GM20000 (cell line): ENCODE data around the gene GNAQ.

ENCODE experiments used
- DNase-seq: peaks from one replicate; pipeline ENCODE4 v3.0.0; 2012; ENCODE audit warnings: low spot score
- CTCF ChIP-seq: IDR thresholded peaks from 2 replicates; pipeline ENCODE4 v1.5.1; 2012; ENCODE audit warnings: mild to moderate bottlenecking, control low read depth; ENCODE audit errors: extremely low read depth, missing control alignments

The GNAQ gene

GRCh38 chr9:77800924-77801551, 230.6 kb downstream of the GNAQ start:
- no peak for TF ChIP-seq CTCF
- DNase-seq: no peak

- no peak for DNase-seq
- no peak for TF ChIP-seq CTCF
These were observed 233.5 kb downstream of the GNAQ start for GRCh38 chr9:77798140-77798539.

GRCh38 chr9:77794985-77795384, 236.6 kb downstream of the GNAQ start:
- no peak for TF ChIP-seq CTCF
- DNase-seq: no peak

- DNase-seq: no peak
- TF ChIP-seq CTCF: no peak
These were observed 237.8 kb downstream of the GNAQ start for GRCh38 chr9:77793849-77794248.

- DNase-seq: no peak
- TF ChIP-seq CTCF: no peak
These were observed 241.7 kb downstream of the GNAQ start for GRCh38 chr9:77789891-77790290.

GRCh38 chr9:77785341-77785740, 246.3 kb downstream of the GNAQ start:
- no peak for DNase-seq
- TF ChIP-seq CTCF: no peak

- DNase-seq: no peak
- TF ChIP-seq CTCF: no peak
These were observed 248.1 kb downstream of the GNAQ start for GRCh38 chr9:77783518-77783917.
